Keratinocyte (primary cell): Measurements from ENCODE around the gene CANX. TPM values are rescaled to one million over a fixed set of nuclear protein-coding genes. Genes with fewer than 3 reads are reported as not detected.
A peak's percentile ranks its signal among the peaks of the same experiment; 100 is the strongest.

Experiments
- DNase-seq: peaks from one replicate; pipeline ENCODE4 v3.0.0-alpha.2; 2011; ENCODE audit warnings: low read depth, missing footprints, low spot score
- FAIRE-seq: peaks from 2 replicates; lab custom pipeline; 2011; peaks lifted over from hg19 to GRCh38; lab: Jason Lieb, UNC
- H2AFZ ChIP-seq: 2 replicates; pipeline ENCODE4 v1.6.0; 2012; ENCODE audit warnings: low read length, control low read depth, inconsistent platforms; ENCODE audit not compliant: control insufficient read depth
- H3K27ac ChIP-seq: 2 replicates; pipeline ENCODE4 v1.5.1; 2011; ENCODE audit warnings: low read length; ENCODE audit not compliant: control insufficient read depth, insufficient read depth
- H3K27me3 ChIP-seq: 3 replicates; pipeline ENCODE4 v1.6.0; 2011; ENCODE audit warnings: low read length; ENCODE audit not compliant: control insufficient read depth, insufficient read depth; ENCODE audit errors: extremely low read depth
- H3K36me3 ChIP-seq, 2 experiments: 2 replicates in 1 of 2; 3 replicates in 1 of 2; pipeline ENCODE4 v1.5.1; 2011; ENCODE audit warnings: low read length in 2 of 2, mild to moderate bottlenecking in 1 of 2; ENCODE audit not compliant: control insufficient read depth in 2 of 2, insufficient read depth in 2 of 2; ENCODE audit errors: extremely low read depth in 1 of 2
- H3K4me1 ChIP-seq: 3 replicates; pipeline ENCODE4 v1.5.1; 2011; ENCODE audit warnings: low read length; ENCODE audit not compliant: control insufficient read depth, insufficient read depth; ENCODE audit errors: extremely low read depth
- H3K4me2 ChIP-seq: 3 replicates; pipeline ENCODE4 v1.6.0; 2011; ENCODE audit warnings: low read depth, low read length; ENCODE audit not compliant: control insufficient read depth, insufficient read depth; ENCODE audit errors: extremely low read depth
- H3K4me3 ChIP-seq, 3 experiments: fragments of 200-600 bp in 1 of 3; sonication (generic) in 1 of 3; 2 replicates in 2 of 3; 3 replicates in 1 of 3; pipeline ENCODE4 v1.5.1; 2011 to 2016; ENCODE audit warnings: low read length in 3 of 3, mild to moderate bottlenecking in 3 of 3, control low read depth in 2 of 3, inconsistent platforms in 1 of 3, low read depth in 1 of 3, mixed read lengths in 1 of 3, mixed run types in 1 of 3, moderate library complexity in 1 of 3; ENCODE audit not compliant: control insufficient read depth in 2 of 3, insufficient read depth in 2 of 3; ENCODE audit errors: extremely low read depth in 1 of 3
- H3K79me2 ChIP-seq: 2 replicates; pipeline ENCODE4 v1.6.0; 2012; ENCODE audit warnings: low read length; ENCODE audit not compliant: control insufficient read depth, insufficient read depth
- H3K9ac ChIP-seq: 3 replicates; pipeline ENCODE4 v1.6.0; 2011; ENCODE audit warnings: low read length; ENCODE audit not compliant: control insufficient read depth, insufficient read depth; ENCODE audit errors: extremely low read depth
- H3K9me1 ChIP-seq: 3 replicates; pipeline ENCODE4 v1.6.0; 2011; ENCODE audit warnings: low read length; ENCODE audit not compliant: control insufficient read depth, insufficient read depth; ENCODE audit errors: extremely low read depth
- H3K9me3 ChIP-seq: 2 replicates; pipeline ENCODE4 v1.5.1; 2012; ENCODE audit warnings: low read depth, low read length; ENCODE audit not compliant: control insufficient read depth
- H4K20me1 ChIP-seq: 3 replicates; pipeline ENCODE4 v1.6.0; 2011; ENCODE audit warnings: low read length; ENCODE audit not compliant: control insufficient read depth, insufficient read depth; ENCODE audit errors: extremely low read depth
- CTCF ChIP-seq, 3 experiments: IDR thresholded peaks in 1 of 3; conservative IDR thresholded peaks in 1 of 3; optimal IDR thresholded peaks in 1 of 3; 2 replicates in 2 of 3; 3 replicates in 1 of 3; pipeline versions ENCODE3 to v1.5.1; 2011; ENCODE audit warnings: low read length in 3 of 3, mild to moderate bottlenecking in 3 of 3, moderate library complexity in 2 of 3, control low read depth in 1 of 3, inconsistent platforms in 1 of 3; ENCODE audit not compliant: insufficient read depth in 2 of 3; ENCODE audit errors: extremely low read depth in 1 of 3
- EZH2 ChIP-seq: IDR thresholded peaks from one replicate; pipeline ENCODE4 v1.6.1; 2012; ENCODE audit warnings: inconsistent platforms, mild to moderate bottlenecking, low read length, moderate library complexity
- dilution Hi-C: fragments of 300-500 bp; cut with MboI; formaldehyde crosslinking; loops from one replicate; pipeline ENCODE4 v1.7.0; 2020; ENCODE audit warnings: low sequenced_read_pairs; ENCODE audit not compliant: extremely low pct_ligation_motif_present
- polyA plus RNA-seq, 5 experiments: library from polyadenylated mRNA; depleted of rRNA in 3 of 5; stranded (reverse) in 3 of 5; stranded (forward) in 1 of 5; unstranded in 1 of 5; fragments of >200 nt; gene quantifications; 1 replicate in 1 of 5; 2 replicates in 3 of 5; 3 replicates in 1 of 5; pipeline versions ENCODE4 v1.2.1 to v1.2.3, GENCODE V29; 2011 to 2012; ENCODE audit warnings: missing spikeins in 2 of 5, low read depth in 1 of 5, low replicate concordance in 1 of 5

CANX gene
- polyA plus RNA-seq, 1 donor (not counting 4 experiments of a cell fraction or from before 2014, with no cell fraction given), result 720 TPM

GRCh38 chr5:179763215-179763945, 64.6 kb downstream of the CANX start:
- Histone ChIP-seq H3K4me1 (peaks cover 41% of the 10 kb centered on the region), H3K9me3 (no peaks in the 10 kb centered on the region), H3K4me2 (peak overlapping the region; percentile 60), H3K4me3 (no peak overlapping the region), H2AFZ (no peak overlapping the region), H3K27me3 (no peaks in the 10 kb centered on the region), H4K20me1 (peaks cover 19% of the 10 kb centered on the region), H3K79me2 (peaks cover 40% of the 10 kb centered on the region), H3K27ac (no peak overlapping the region), H3K9ac (no peak overlapping the region), H3K9me1 (peaks cover 6% of the 10 kb centered on the region), H3K36me3 (peaks cover 12% of the 10 kb centered on the region in 2 experiments)
- dilution Hi-C loops, result no loop called here
- DNase-seq, result no peak
- FAIRE-seq, result peak; percentile 85
- TF ChIP-seq CTCF (optimal IDR thresholded peaks at IDR 0.05 in 1 of 3, IDR thresholded peaks at IDR 0.05 in 1 of 3, conservative IDR thresholded peaks at IDR 0.05 in 1 of 3; ENCODE audit: extremely low read depth in 1 of 3, insufficient read depth in 2 of 3, low read length in 3 of 3), result peak; percentile 76 to 86 (median 82)
- TF ChIP-seq EZH2, result no peak

DNA sequence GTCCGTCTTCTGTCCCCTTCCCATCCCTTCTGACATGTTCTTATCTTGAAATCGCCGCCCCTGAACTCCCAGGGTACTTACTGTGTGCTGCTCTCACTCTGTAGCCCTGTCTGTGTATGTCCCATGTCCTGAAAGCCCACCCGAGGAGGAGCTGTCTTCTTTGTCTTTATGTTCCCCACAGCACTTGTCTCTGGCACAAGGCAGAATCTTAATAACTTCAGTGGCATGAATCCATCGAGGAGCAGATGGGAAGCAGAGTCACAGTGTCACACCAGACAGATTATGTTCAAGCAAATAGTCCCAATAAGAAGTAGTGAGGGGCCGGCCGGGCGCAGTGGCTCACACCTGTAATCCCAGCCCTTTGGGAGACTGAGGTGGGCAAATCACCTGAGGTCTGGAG, 65.3 kb downstream of the CANX start:
- Histone ChIP-seq H3K79me2 (peaks cover 36% of the 10 kb centered on the region), H3K9me3 (no peaks in the 10 kb centered on the region), H3K27me3 (no peaks in the 10 kb centered on the region), H3K9ac (no peak overlapping the region), H3K4me1 (peaks cover 41% of the 10 kb centered on the region), H3K9me1 (peaks cover 6% of the 10 kb centered on the region), H3K4me2 (no peak overlapping the region), H3K4me3 (no peak overlapping the region), H4K20me1 (peaks cover 17% of the 10 kb centered on the region), H2AFZ (no peak overlapping the region), H3K27ac (no peak overlapping the region), H3K36me3 (peaks cover 12 to 15% of the 10 kb centered on the region in 2 experiments)
- dilution Hi-C loops, result no loop called here
- FAIRE-seq, result no peak
- no peak for DNase-seq
- TF ChIP-seq EZH2 (no peak), CTCF (optimal IDR thresholded peaks at IDR 0.05 in 1 of 3, IDR thresholded peaks at IDR 0.05 in 1 of 3, conservative IDR thresholded peaks at IDR 0.05 in 1 of 3; ENCODE audit: extremely low read depth in 1 of 3, insufficient read depth in 2 of 3, low read length in 3 of 3) (no peak)
